MCF 10A (cell line): ENCODE measurements around the gene TIAM2. TPM values are rescaled to one million over a fixed set of nuclear protein-coding genes. Genes with fewer than 3 reads are reported as not detected.
A peak's percentile ranks its signal among the peaks of the same experiment; 100 is the strongest.
"Not testable (repeated sequence)": the region's sequence is repeated elsewhere in the genome, so short reads cannot be mapped to it uniquely, and the experiment has no call there.

Source experiments
- BruUV-seq: library from RNA; stranded (reverse); fragments of 400-500 nt; replicated peaks from 2 replicates; lab custom pipeline; 2021; lab: Mats Ljungman, UMichigan
- CTCF ChIA-PET: fragments of 300-600 bp; sonication (Branson Sonifier 250); formaldehyde crosslinking; extraction: SDS; loops from one replicate; lab custom pipeline; 2021; ENCODE audit warnings: antibody characterized with exemption, inconsistent platforms; lab: Yijun Ruan, JAX
- POLR2A ChIA-PET: fragments of 300-600, 350-650 bp; sonication (Branson Sonifier 250); formaldehyde crosslinking; extraction: SDS; loops from one replicate; lab custom pipeline; 2020; ENCODE audit warnings: antibody characterized with exemption, inconsistent platforms; lab: Yijun Ruan, JAX
- DNase-seq: peaks from one replicate; pipeline ENCODE4 v3.0.0-alpha.2; 2018; ENCODE audit not compliant: unreplicated experiment
- H3K27ac Mint-ChIP-seq: one replicate; pipeline ENCODE4 v1.8.0; 2022; ENCODE audit warnings: mild to moderate bottlenecking, low read depth, mixed read lengths; ENCODE audit not compliant: unreplicated experiment
- H3K27me3 Mint-ChIP-seq: one replicate; pipeline ENCODE4 v1.8.0; 2022; ENCODE audit warnings: mixed read lengths; ENCODE audit not compliant: insufficient read depth, unreplicated experiment
- H3K36me3 Mint-ChIP-seq: one replicate; pipeline ENCODE4 v1.8.0; 2022; ENCODE audit warnings: mild to moderate bottlenecking, moderate library complexity, mixed read lengths; ENCODE audit not compliant: insufficient read depth, unreplicated experiment
- H3K4me1 Mint-ChIP-seq: one replicate; pipeline ENCODE4 v1.8.0; 2022; ENCODE audit warnings: mixed read lengths; ENCODE audit not compliant: insufficient read depth, unreplicated experiment
- H3K4me3 Mint-ChIP-seq: one replicate; pipeline ENCODE4 v1.8.0; 2022; ENCODE audit warnings: mild to moderate bottlenecking, moderate library complexity, mixed read lengths; ENCODE audit not compliant: unreplicated experiment
- H3K9me3 Mint-ChIP-seq: one replicate; pipeline ENCODE4 v1.8.0; 2022; ENCODE audit warnings: mixed read lengths; ENCODE audit not compliant: unreplicated experiment
- CTCF ChIP-seq: fragments of 200-600 bp; IDR thresholded peaks from one replicate; pipeline ENCODE4 v1.8.0; 2022; ENCODE audit warnings: antibody characterized with exemption, mild to moderate bottlenecking; ENCODE audit not compliant: unreplicated experiment
- intact Hi-C: fragments of 100-400 bp; cut with micrococcal nuclease; formaldehyde crosslinking; loops from 2 replicates; pipeline ENCODE4 v1.14.1; 2022
- total RNA-seq: library from RNA; stranded (reverse); gene quantifications from 2 replicates; pipeline ENCODE4 v1.2.3, GENCODE V29; 2022

TIAM2 gene
- total RNA-seq, 1 experiment from 2014 or later = 3.1 TPM

- Mint-ChIP-seq H3K9me3 (no peaks in the 10 kb centered on the region), H3K4me1 (peaks cover 14% of the 10 kb centered on the region), H3K27me3 (no peaks in the 10 kb centered on the region), H3K36me3 (no peaks in the 10 kb centered on the region), H3K27ac (peak overlapping the region; percentile 74), H3K4me3 (peak overlapping the region; percentile 26)
- intact Hi-C loops = no loop called here
- ChIA-PET POLR2A (interaction anchor here (0.8 to 2.2 kb wide), 7 partner anchors 9 to 53 kb away, joined by 3 to 10 read pairs (median 5); no protein-coding TSS in a partner anchor), CTCF (interaction anchor here (0.6 to 1.5 kb wide), 5 partner anchors 9 to 296 kb away, joined by 3 to 5 read pairs (median 3); no protein-coding TSS in a partner anchor)
- TF ChIP-seq CTCF = no peak
- BruUV-seq = TSS peak; percentile 72
- peak; percentile 90 for DNase-seq
Observed at GRCh38 chr6:155223646-155224451, 228.7 kb downstream of the TIAM2 start.

- intact Hi-C loops = no loop called here
- peaks cover 14% of the 10 kb centered on the region for H3K4me1 Mint-ChIP-seq
- peak overlapping the region; percentile 74 for H3K27ac Mint-ChIP-seq
- no TSS peak for BruUV-seq
- H3K4me3 Mint-ChIP-seq = no peak overlapping the region
- ChIA-PET CTCF (interaction anchor here (0.6 to 1.5 kb wide), 4 partner anchors 12 to 297 kb away, joined by 3 to 8 read pairs (median 4); no protein-coding TSS in a partner anchor), POLR2A (interaction anchor here (0.8 to 2.2 kb wide), 7 partner anchors 9 to 89 kb away, joined by 3 to 10 read pairs (median 5); no protein-coding TSS in a partner anchor)
- H3K27me3 Mint-ChIP-seq = no peaks in the 10 kb centered on the region
- no peaks in the 10 kb centered on the region for H3K36me3 Mint-ChIP-seq
- no peak for TF ChIP-seq CTCF
- no peaks in the 10 kb centered on the region for H3K9me3 Mint-ChIP-seq
- peak; percentile 53 for DNase-seq
Observed at GRCh38 chr6:155224618-155225017, 229.5 kb downstream of the TIAM2 start.

- CTCF ChIA-PET = no interaction called here
- Mint-ChIP-seq H3K36me3 (peaks cover 6% of the 10 kb centered on the region), H3K4me1 (peaks cover 14% of the 10 kb centered on the region), H3K27me3 (no peaks in the 10 kb centered on the region), H3K4me3 (no peak overlapping the region), H3K9me3 (no peaks in the 10 kb centered on the region), H3K27ac (no peak overlapping the region)
- intact Hi-C loops = no loop called here
- BruUV-seq = no TSS peak
- no peak for TF ChIP-seq CTCF
- POLR2A ChIA-PET = interaction anchor here (0.6 kb wide), 1 partner anchor 10 kb away, joined by 5 read pairs; no protein-coding TSS in a partner anchor
- no peak for DNase-seq
Observed at GRCh38 chr6:155227046-155227445, 231.9 kb downstream of the TIAM2 start.

DNA sequence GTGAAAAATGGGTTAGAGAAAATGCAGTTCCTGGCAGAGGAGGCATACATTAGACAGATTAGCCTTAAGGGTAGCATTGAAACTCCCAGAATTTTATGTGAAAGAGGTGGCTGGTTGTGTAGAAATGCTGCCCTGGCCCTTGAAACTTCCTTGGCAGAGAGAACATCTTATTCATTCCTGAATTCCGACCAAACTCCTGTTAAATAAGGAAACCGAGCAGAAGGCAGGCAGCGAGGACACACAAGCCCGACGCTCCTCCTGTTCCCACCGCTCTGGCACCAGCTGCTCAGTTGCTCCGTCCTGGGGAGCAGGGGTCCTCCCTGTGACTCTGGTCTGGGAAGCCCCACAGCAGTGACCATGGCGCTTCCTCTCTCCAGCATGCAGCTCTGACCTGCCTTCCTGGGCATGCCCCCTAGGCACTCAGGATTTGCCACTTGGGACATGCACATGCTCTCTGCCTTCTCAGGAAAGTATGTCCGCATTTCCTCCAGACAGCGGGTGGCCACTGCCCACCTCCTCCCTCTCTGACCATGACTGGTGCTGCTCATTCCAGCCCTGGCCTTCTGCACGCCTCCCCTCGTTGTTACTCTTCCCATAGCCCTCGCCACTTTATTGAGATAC, 233.5 kb downstream of the TIAM2 start:
- no peaks in the 10 kb centered on the region for H3K27me3 Mint-ChIP-seq
- intact Hi-C loops = no loop called here
- no TSS peak for BruUV-seq
- H3K27ac Mint-ChIP-seq = no peak overlapping the region
- no peaks in the 10 kb centered on the region for H3K9me3 Mint-ChIP-seq
- ChIA-PET CTCF (no interaction called here), POLR2A (interaction anchor here (0.9 kb wide), 1 partner anchor 7 kb away, joined by 3 read pairs; no protein-coding TSS in a partner anchor)
- H3K4me1 Mint-ChIP-seq = peaks cover 14% of the 10 kb centered on the region
- no peak for TF ChIP-seq CTCF
- peaks cover 6% of the 10 kb centered on the region for H3K36me3 Mint-ChIP-seq
- no peak overlapping the region for H3K4me3 Mint-ChIP-seq
- no peak for DNase-seq

DNA sequence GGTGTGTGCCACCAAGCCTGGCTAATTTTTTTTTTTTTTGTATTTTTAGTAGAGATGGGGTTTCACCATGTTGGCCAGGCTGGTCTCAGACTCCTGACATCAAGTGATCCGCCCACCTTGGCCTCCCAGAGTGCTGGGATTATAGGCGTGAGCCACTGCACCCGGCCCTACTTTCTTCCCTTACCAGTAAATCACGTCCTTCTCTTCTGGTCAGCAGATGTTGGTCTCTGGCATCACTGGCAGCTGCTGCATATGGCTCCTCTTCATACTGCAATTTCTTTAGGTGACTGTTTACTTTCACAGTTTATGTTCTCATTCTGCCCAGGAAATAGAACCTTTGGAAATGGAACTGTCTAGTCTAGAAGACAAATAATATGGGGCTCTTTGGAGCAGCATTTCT, 235.9 kb downstream of the TIAM2 start:
- BruUV-seq = not testable (repeated sequence)

More for the DNA sequence above, 235.9 kb downstream of the TIAM2 start:
- H3K4me3 Mint-ChIP-seq, H3K27me3 Mint-ChIP-seq, POLR2A ChIA-PET, intact Hi-C loops, H3K27ac Mint-ChIP-seq, H3K36me3 Mint-ChIP-seq, H3K9me3 Mint-ChIP-seq, DNase-seq, H3K4me1 Mint-ChIP-seq: not testable (repeated sequence)
- CTCF ChIA-PET = interaction anchor here (0.6 kb wide), 2 partner anchors 9 to 187 kb away, joined by 3 read pairs; no protein-coding TSS in a partner anchor
